GM18870 (cell line): ENCODE measurements around the gene KIAA0408.
"Not testable (repeated sequence)": the region's sequence is repeated elsewhere in the genome, so short reads cannot be mapped to it uniquely, and the experiment has no call there.

Experiments
- ATAC-seq: cut with Tn5 transposase; IDR thresholded peaks from one replicate; pipeline ENCODE4 v1.9.1; 2021; ENCODE audit warnings: moderate library complexity; ENCODE audit not compliant: unreplicated experiment

KIAA0408 gene

GRCh38 chr6:127420556-127420955 is 38.6 kb downstream of the KIAA0408 start:
- ATAC-seq = peak; percentile 100

- ATAC-seq = no peak
These were observed 44.1 kb downstream of the KIAA0408 start for GRCh38 chr6:127415096-127415495.

GRCh38 chr6:127413123-127413522 is 46.1 kb downstream of the KIAA0408 start:
- ATAC-seq = not testable (repeated sequence)

- not testable (repeated sequence) for ATAC-seq
These were observed 47.2 kb downstream of the KIAA0408 start for GRCh38 chr6:127412016-127412415.
